NCI-H2081 (cell line): ENCODE measurements around the gene OXNAD1.
A peak's percentile ranks its signal among the peaks of the same experiment; 100 is the strongest.

Experiments used
- DNase-seq, 2 experiments: peaks; one replicate each; lab custom pipeline; 2025; lab: John Stamatoyannopoulos, UW

OXNAD1 gene

DNA sequence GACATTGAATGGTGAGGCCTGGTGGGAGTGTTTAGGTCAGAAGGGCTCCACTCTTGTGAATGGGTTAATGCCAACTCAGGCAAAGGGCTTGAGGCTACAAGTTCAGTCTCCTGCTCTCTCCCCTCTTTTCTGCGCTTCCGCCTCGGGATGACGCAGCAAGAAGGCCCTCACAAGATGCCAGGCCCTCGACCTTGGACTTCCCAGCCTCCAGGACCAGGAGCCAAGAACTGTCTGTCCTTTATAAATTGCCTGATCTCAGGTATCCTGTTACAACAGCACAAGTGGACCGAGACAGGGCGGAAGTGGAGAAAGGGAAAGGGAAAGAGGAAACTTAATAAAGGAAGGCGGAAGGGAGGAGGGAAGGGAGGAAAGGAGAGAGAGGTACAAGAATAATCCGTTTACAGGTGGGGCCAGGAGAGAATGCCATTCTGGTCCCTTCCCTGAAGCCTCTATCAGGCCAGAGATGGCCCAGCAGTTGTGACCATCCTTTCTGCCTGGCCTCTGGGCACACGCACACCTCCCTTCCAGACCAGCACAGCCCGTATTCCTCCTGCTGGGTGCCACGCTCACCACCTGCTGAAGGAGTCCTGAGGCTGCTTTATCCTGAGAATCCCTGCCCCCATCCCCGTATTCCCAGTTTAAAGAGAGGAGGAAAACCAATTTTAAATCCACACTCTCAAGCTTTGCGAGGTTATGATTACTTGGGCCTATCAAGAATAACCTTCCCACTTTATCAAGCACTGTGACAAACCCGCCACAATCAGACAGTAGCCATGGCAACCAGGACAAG lies 64.2 kb downstream of the OXNAD1 start:
- DNase-seq = no peak

DNA sequence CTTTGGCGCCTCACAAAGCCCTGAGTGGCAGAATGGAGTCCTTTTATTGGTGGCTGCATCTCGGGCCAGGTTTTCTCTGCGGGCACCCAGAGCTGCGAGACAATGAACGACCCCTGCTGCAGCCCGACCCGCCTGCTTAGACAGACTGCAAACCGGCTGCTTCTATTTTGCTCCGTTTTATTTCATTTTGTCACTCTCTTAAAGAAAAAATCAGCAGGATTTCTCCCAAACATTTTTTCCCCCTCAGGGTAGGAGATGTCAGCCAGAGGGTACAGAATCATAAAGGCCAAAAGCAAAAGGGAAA lies 64.8 kb downstream of the OXNAD1 start:
- no peak for DNase-seq

- DNase-seq = no peak
Observed at GRCh38 chr3:16330351-16330750, 65.3 kb downstream of the OXNAD1 start.

- no peak for DNase-seq
Observed at GRCh38 chr3:16331319-16331883, 66.4 kb downstream of the OXNAD1 start.

DNA sequence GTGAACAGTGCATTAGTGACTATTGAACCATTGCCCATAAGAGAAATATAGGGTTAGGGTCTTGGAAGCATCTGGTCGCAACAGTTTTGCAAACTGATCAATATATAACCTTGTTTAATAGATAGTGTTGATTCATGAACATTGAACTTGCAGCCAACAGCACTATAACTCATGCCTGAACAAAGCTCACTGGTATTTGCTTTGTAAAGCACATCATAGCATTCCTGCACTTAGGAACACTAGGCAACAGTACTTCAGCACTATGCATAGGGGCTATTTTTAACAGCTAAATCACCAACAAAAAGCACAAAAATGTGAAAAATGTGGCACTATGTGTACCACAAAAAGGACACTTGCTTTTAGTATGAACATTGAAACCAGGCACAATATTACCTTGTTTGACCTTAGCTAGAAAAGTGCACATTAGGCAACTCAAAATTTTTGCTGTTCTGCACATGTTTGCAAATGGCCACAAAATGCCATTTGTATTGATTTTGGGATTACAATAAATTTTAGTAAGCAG lies 68.0 kb downstream of the OXNAD1 start:
- DNase-seq = no peak

- DNase-seq = no peak
Observed at GRCh38 chr3:16334909-16335308, 69.9 kb downstream of the OXNAD1 start.

DNA sequence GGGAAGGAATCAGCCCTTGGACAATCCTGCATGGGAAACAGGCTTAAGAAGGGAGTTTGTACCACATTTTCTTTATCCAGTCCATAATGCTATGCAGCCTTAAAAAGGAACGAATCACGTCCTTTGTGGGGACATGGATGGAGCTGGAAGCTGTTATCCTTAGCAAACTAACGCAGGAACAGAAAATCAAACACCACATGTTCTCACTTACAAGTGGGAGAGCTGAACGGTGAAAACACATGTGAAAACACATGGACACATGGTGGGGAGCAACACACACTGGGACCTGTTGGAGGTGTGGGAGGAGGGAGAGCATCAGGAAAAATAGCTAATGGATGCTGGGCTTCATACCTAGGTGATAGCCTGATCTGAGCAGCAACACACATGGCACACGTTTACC lies 70.3 kb downstream of the OXNAD1 start:
- no peak for DNase-seq

DNA sequence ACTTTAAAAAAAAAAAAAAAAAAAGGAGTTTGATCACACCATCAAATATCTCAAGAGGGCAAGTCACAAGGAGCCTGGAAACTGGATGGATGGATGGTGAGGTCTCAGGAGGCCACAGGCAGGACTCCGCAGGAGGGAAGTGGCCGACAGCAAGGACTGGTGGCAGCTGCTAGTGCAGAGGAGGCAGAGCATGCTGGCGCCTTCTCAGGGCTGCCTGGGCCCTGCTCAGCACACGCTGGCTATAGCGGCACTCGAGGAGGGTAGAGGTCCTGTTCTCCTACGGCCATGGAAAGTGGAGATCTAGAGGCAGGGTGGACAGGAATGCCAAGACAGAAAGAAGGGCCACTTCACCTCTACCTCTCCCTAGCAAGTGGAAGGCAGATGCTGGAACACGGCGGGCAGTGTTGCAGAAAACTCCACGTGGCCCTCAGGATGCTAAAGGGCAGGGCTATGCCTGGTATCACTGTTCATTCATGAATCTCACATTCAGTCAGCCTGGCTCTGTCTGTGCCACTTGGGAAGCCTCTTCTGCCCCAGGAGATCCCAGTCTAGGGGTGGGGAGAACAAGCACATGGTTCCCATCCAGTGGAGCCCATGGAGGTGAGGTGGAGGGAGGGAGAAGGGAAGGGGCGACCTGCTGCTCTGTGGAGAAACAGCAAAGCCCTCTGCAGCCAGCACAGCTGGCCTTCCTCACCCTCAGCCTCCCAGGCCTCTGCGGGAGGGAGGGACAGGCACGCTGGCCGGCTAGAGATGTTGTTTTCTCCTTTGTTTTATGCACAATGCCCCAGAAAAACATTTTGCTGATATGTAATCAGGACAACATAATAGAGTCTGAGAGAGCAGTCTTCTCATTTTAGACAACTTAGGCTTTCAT lies 71.0 kb downstream of the OXNAD1 start:
- no peak for DNase-seq

GRCh38 chr3:16336825-16337224 lies 71.8 kb downstream of the OXNAD1 start:
- DNase-seq = no peak

DNA sequence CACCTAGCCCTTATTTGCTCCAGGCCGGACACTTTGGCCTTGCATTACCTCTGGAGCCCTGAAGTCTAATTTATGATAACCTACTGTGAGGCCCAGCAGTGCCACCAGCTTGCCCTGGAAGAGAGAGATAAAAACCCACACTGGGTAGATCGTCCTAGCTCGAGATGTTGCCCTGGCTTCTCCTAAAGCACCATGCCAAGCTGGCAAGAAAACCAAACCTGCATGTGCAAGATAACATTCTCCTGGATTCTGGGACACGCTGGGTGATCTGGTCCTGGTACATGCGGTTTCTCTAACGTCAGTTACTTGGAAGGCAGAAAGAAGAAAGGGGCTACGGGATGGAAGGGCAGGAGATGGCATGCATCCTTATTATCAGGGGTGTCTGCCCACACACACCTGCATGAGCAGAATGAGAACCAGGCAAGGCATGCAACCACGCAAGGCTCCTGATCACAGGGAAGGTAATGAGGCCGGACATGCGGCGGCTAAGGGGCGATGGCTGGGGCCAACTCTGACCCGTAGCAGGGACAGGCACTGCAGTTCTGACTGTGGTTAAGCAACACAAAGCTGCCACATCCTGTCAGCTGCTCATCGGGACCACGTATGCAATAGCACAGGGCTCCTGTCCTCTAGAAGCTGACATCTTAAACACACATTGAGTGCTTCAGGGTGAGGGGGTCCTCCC lies 73.0 kb downstream of the OXNAD1 start:
- DNase-seq = no peak

DNA sequence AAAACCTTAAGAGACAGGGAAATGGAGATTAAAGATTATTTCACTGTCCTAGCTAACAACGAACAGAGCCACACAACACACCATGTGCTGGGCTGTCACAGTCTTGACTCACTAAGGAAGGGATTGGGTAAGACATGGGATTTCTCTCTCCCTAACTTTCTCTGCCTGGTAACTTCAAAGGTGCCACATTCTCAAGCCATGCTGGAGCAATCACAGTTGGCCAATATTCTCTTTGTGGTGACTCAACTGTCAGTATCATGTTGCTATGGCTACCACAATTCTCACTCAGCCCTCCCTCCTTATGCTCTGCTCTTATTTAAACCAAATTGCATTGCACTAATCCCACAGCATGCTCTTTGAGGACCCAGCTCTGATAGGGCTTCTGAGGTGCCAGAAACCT lies 74.0 kb downstream of the OXNAD1 start:
- DNase-seq = no peak

DNA sequence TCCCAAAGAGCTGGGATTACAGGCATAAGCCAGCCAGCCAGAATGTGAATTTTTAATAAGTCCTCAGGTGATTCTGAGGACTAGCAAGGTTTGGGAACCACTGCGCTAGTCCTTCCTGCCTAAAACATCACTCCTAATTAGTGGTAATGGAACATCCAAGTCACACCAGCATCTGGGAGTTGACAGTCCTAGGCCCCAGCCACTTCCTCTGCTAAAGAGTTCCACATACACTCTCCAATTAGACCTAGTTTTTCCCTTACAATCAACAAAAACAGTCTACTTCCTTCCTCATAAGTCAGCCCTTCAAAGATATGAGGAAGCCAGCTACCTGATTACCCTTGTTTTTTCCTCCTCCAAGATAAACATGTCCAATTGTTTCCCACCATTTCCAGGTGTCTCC lies 78.1 kb downstream of the OXNAD1 start:
- DNase-seq = no peak

GRCh38 chr3:16346413-16347081 lies 81.5 kb downstream of the OXNAD1 start:
- no peak for DNase-seq

- DNase-seq = no peak
Observed at GRCh38 chr3:16347548-16347947, 82.5 kb downstream of the OXNAD1 start.

GRCh38 chr3:16349986-16350596 lies 85.1 kb downstream of the OXNAD1 start:
- DNase-seq = no peak

- DNase-seq = no peak
Observed at GRCh38 chr3:16350597-16351318, 85.7 kb downstream of the OXNAD1 start.

- DNase-seq = peak in 1 of 2 experiments; percentile 64
Observed at GRCh38 chr3:16352428-16352827, 87.4 kb downstream of the OXNAD1 start.

DNA sequence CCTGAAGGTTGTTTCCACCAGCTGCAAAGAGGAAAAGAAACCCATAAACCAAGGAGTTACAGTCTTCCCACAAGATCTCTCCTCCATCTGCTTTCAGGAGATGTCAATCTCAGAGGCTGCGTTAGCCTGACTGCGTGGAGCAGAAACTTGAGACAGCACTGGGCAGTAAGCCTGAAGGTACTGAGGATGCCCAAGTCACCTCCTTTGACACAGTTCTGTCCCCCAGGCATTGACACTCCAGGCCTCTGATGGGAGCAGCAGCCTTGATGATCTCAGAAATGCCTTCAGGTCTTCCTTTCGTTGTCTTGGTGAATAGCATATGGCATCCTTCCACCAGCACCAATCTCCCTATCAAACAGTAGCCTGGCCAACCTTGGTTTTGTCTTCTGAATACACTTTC lies 89.3 kb downstream of the OXNAD1 start:
- DNase-seq = no peak
